HG02798 (cell line): ENCODE data around the gene KCTD1.

Experiments used
- ATAC-seq: cut with Tn5 transposase; IDR thresholded peaks from one replicate; pipeline ENCODE4 v1.9.1; 2021; ENCODE audit warnings: mild to moderate bottlenecking; ENCODE audit not compliant: unreplicated experiment, poor library complexity

Gene KCTD1

DNA sequence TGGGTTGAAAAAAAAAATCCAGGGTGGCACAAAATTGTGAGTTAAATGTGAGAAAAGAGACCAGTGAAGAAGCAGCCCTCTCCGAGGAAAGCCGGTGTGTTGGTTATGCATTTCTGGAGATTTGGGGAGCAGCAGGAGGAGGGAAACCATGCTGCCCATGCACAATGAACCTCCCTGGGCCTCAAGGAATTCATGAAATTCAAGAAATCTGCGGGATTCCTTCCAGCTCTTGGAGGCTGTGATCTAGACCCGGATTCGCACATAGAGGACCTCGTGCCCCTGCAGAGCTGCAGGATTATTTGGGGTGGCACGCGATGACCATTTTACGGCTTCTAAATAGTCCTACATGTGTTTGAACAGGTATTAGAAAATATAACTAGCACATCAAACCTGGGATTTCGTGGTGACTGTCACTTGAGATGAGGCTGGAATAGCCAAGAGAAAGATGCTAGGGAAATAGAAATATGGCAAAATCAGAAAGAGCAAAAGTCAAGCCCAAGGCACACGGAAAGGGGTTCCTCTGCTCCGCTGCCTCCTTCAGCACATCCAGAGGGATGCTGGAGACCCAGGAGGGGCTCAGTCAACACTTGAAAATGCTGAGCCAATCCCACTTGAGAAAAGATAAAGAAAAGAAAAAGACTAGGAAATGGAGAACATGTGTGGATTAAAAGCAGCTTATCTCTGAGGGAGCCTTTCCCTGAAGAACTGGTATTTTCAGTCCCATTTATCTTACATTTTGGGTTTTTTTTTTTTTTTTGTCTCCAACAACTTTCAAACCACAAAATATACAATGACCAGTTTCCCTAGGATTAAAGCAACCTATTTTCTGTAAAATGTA, 22.0 kb downstream of the KCTD1 start:
- ATAC-seq: no peak

DNA sequence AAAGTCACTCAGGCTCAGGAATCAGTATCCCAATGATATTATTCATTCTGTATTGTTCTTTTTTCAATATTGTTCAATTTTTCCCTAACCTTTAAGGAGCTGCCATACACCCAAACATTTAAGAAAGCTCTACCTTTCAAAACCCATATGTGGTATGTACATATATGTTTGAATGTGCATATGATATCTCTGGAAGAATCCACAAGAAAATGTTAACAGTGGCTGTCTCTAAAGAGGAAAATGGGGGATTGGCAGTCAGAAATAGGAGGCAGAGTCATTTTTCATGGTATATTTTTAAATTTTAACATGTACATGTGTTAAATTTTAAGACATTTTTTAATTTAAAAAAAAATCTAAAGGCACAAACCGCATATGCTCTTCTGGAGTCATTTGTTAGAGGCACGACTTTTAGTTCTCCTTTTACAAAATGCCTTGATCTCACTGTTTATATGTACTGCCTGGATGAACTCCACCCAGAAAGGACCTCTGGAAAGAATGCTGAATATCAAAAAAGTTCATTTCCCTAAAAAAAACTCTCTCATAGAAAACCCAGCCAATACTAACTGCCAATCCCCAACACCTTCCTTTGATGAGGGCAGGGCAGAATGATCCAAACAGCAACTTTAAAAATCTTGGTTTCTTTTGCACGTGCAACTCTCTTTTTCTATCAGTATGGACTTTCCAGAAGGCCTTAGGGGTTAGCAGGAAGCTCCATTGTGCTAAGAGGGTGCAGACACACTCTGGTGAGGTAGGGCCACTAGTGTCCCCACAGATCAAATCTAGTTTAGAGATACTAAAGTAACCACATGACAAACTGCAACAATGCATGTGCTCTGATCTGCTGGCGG, 23.6 kb downstream of the KCTD1 start:
- ATAC-seq: no peak

DNA sequence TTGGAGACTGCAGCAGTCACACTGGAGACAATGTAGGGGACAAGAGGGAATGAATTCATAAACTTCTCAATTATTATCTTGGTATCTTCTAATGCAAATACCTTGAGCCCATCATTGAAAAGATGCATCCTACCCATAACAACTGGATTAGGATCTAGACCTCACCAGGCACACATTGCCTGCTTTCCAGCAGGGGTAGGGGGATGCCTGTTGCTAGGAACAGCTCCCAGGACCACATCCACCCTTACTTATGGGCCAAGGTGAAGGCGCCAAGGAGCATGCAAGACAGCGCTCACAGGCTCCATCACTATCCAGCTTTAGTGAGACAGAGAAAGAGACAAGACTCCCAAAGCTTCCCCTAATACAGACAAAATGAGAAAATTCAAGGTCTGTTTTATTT, 24.4 kb downstream of the KCTD1 start:
- ATAC-seq: no peak

DNA sequence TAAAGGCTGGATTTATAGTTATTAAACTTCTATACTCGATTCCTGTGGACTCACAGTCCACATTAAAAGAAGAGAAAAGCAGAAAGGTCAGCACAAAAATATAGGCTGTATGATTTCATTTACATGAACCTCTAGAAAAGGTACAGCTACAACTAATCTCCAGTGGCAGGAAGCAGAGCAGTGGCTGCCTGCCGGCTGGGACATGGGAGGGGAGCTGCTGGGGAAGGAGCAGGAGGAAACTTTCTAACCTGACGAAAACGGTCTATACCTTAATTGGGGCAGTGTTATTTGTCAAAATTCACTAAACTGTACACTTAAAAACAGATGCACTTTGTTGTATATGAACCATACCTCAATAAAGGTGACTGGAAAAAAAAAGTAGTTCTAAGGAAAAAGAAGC, 26.7 kb downstream of the KCTD1 start:
- ATAC-seq: no peak

DNA sequence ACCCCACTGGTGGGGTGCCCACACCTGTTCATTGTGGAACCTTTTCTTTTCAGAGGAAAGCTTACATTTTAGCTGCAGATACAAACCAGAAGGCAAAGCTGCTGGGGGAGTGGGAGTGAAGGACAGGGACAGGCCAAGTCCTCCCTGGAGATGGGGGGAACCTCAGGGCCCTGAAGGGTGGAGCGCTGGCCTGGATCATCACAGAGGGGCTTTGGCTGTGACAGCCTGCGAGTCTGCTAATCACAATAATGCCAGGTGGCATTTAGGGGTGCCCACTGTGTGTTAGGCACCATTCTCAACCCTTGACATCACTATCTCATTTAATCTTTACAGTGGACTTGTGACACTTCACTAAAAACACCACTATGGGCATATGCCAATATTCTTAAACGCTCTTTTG, 27.4 kb downstream of the KCTD1 start:
- ATAC-seq: no peak

DNA sequence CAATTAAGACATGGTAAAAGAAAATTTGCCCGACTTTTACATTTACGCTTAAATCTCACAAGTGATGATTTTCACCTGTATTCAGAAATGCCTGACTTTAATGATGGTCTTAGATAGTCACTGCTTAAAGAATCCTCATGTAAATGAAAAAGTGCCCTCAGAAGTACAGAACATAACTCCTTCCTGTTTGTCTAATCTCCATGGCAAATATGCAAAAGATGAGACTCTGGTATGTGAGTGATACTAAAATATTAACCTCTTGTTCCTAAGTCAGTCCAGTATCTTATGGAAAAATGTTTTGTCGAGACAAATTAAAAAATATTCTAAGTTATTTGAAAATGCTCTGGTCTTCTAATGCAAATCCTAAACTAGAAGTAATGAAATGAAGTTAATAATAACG, 29.2 kb downstream of the KCTD1 start:
- no peak for ATAC-seq

DNA sequence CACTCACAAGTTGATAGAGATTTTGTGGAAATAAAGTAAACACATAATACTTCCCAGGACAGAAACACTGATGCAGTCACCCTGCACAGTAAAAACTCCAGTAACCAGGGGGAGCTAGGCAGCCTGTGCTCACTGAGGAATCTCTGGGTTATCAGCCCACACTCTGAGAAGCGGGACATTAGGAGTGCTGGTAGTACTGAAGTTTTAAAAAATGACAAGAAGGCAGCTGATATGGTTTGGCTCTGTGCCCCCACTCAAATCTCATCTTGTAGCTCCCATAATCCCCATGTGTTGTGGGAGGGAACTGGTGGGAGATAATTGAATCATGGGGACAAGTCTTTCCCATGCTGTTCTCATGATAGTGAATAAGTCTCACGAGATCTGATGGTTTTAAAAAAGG, 31.4 kb downstream of the KCTD1 start:
- ATAC-seq: no peak

DNA sequence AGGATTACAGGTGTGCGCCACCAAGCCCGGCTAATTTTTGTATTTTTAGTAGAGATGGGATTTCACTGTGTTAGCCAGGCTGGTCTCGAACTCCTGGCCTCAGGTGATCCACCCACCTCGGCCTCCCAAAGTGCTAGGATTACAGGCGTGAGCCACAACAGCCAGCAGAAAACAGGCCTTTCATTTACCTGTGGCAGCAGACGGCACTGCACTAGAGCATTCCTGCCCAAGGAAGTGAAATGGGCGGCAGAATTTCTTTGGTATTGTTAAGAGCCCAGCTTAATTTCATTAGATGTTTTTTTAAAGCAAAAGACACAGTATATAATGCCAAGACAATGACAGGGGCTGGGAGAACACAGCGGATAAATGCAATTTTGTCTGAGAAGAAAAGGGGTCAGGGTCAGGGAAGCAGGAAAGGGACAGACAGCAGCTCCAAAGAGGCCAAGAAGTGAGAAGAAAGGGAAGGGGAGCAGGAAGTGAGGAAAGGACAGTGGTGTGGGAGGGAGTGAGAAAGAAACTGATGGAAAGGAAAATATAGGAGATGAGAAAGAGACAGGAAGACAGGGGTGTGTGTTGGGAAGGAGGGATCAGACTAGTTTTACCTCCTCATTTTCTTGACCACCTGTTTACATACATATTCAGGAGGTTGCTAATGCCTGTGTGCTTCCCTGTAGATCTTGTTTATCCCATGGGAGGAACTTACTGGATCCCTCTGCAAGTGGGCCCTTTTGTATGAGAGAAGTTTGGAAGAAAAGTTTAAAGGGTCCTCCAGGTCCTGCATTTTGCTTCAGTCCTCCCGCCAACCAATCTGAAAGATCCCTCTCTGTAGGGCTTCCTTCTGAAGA, 32.5 kb downstream of the KCTD1 start:
- no peak for ATAC-seq

DNA sequence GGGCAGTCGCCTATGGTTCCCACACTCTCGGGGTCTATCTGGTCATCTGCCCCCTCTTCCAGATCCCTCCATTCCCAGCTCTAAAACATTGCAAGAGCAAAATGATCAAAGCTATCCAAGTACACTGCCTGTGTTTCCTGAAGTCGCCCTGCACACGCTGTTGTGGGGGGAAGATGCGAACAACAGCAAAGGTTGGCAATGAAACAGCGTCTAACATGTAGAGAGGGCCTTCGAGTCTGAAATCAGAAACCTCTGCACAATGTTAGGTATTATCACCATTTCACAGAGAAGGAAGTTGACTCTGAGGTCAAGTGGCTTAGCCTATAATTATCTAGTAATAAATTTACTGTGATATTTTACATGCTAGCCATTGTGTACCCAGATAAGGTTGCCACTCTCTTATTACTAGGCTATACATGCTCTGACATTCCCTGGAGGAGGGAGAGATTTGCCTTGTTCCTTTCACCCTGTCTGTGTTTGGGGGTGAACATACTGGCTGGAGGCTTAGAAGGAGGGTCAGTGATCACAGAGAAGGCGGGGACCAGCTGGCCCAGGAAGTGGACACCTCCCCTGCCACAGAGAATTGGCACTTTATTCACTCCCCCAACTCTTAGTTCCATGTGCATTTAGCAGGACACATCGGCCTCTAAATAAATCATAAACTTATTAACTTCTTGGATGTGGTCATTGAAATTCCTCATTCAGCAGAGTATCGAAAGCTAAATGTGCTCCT, 36.8 kb downstream of the KCTD1 start:
- no peak for ATAC-seq

DNA sequence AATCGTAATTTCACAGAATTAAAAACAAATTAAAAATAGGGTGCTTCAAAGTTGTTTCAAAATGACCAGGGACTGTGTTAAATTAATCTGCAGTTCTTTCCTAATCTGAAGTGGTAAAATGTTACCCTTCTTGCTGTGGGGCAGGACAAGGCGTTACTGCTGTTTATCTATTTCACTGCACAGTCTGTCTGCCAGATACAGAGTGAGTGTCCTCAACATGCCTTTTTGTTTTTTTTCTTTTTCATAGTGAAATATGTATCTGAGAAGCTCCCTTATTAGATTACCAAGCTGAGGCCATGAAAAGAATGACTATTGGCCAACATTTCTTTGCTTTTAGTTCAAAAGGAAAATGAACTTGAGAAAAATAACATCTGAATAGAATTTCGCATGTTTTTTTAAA, 38.0 kb downstream of the KCTD1 start:
- no peak for ATAC-seq

DNA sequence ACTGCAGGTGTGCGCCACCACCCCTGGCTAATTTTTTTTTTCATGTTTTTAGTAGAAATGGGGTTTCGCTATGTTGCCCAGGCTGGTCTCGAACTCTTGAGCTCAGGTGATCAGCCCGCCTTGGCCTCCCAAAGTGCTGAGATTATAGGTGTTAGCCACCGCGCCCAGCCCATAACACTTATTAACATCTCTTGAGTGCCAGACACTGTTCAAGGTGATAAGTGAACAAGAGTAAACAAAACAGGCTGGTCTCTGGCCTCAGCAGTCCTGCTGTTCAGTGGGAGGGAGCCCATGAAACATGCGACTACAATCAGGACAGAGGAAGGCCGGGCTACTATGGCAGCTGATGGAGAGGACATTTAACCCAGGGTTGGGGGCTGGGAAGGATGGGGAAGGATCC, 42.3 kb downstream of the KCTD1 start:
- ATAC-seq: no peak

DNA sequence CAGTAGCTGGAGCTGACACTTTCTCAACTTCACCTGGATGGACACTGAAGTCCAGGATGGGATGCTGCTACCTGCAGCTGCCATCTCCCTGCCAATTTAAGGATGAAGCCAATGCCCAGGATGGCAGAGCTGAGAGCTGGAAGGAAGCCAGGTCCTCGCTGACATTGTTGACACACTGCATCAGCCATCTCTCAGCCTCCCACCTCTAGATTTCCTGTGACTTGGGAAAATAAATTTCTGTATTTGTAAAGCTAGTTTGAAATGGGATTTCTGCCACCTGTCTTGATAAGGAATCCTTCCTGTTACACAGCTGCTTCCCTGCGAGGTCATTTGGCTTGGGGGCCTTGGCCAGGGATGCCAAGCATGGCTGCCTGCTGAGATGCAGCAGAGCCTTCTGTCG, 43.5 kb downstream of the KCTD1 start:
- ATAC-seq: no peak

DNA sequence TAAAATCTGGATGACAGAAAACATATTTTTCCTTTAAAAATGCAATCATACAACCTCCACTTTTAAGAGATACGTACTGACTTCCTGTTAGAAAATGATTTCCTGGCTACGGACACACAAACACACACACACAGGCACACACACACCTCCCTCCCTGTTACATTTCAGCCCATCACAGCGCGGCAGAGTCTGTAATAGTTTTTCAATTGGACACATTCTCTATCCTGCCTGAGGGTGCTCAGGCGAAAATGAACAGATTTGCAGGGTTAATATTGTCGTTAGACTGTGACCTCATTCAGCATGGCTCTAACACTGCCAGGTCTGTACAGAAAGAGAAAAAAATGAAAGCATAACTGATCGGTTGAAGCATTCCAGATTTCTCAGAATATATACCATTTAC, 45.0 kb downstream of the KCTD1 start:
- ATAC-seq: no peak

DNA sequence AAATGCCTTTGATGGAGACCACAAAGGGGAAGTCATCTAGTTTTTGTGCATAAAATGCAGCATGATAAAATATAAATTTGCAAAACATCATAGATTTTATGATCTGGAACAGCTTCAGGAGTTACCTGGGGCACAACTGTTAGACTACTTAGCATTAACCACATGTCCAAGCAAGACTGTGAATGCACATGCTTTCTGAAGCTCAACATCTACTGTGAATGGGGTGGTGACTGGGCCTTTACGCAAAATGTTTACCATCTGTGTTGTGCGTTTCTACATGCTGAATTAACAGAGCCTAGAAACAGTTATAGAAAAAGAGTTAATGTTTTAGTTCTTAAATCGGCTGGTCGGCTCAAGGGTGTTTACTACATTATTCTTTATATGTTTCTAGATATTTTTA, 45.5 kb downstream of the KCTD1 start:
- ATAC-seq: no peak

DNA sequence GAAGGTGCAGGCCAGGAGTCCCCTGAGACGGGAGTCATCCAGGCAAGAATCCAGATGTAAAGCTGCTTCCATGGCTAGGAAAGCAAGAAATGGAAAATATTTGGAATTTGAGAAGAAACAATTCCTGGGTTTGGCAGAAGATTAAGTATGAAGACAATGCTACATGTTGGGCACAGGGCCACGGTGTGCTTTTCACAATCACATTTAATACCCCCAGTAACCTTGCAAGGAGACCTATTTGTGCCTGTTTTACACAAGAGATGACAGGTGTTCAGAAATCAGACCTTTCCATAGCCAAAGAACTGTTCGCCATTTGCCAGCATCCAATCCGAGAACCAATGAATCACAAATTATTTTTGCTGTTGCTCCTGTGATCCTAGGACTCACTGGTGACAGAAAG, 50.5 kb downstream of the KCTD1 start:
- no peak for ATAC-seq

DNA sequence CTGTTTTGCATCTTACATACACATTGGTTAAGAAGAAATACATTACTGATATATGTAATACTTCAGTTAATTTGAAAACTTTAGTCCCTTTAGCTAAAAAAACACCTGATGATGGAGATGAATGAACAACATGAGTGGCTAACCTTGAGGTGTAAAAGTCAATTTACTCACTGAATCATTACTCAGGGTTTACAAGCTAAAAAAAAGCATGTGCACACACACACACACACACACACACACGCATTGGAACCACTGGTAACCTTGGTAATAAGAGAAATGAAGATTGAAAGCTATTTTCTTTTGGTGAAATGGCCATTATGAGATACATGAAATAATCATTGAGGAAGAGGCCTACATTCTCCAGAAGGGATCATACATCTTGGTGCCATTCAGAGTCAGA, 51.8 kb downstream of the KCTD1 start:
- ATAC-seq: no peak

DNA sequence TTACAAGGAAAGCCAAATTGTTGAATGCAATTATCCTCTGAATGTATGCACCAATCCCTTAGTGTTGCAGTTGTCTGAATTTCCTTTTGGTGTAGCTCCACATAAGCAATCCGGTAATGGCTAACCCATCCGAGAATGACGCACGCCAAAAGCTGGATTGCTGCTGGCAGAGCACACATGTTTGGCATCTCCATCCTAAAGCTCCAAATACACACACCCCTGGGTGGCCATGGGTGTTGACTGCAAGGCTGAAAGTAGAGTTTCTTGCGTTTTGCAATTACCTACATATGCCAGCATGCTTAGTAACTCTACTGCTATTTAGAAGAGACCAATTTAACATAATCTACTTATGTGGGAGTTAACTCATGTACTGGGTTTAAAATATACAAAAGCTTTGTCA, 53.1 kb downstream of the KCTD1 start:
- ATAC-seq: no peak

DNA sequence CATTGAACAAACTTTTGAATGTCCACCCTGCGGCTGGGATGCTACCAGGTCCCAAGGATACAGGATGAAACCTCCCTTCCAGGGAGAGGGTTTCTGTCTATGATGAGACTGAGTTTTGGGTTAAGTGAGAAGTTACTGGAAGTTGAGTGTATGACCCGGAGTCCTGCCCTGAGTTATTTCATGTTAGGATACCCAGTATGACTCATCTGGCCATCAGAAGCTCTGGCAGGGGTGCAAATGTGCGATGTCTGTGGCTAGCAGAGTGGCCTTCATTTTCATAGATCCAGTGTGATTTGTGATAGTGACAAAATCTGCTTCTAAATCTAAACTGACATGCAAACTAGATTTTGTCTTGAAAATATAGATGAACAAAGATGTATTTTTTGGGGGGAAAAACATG, 55.3 kb downstream of the KCTD1 start:
- ATAC-seq: no peak

DNA sequence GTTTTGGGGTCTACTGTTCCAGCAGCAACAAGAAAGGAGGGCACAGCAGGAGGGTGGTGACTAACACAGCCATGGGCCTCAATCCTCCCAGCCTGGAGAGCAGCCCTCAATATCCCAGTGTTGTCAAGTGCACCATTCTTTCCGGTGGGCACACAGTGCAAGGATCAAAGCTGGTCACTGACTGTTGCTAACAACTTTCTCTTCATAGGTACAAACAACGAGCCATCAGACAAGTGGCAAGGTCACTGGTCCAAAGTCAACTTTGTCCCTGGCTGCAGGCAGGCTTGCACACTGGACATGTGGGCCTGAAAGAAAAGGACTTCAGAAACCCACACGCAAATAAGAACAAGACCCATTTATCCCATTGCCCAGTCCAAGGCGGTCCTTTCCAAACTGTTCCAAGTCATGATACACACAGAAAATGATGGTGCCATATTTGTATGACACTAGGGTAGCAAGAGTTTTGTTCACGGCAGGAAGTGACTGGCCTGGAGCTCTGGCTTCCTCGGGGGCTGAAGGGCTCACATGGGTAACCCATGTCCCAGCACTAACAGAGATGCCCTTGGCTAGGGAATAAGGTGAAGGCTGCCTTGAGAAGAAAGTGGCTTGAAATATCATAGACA, 57.0 kb downstream of the KCTD1 start:
- ATAC-seq: no peak

DNA sequence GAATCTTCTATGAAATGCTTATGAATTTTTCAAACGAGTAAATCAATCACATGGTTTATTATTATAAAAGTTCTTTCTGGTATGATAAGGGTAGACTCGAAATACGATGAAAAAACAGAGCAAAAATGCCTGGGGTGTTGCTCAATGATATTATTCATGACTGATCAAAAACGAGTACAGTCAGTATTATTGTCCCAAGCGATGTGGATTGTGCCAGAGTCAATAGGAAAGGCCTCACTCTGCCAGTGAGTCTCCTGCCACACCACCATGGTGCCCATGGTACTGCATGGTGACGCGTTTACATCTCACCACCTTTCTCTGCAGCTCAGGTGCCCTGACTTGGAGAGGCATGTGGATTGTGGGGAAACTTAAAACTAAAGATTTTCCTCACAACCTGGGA, 58.5 kb downstream of the KCTD1 start:
- no peak for ATAC-seq
